Adrenal gland (tissue), 5 donors: ENCODE data around the gene MTF1.

Source experiments
- POLR2A ChIP-seq, 2 donors: fragments of 450-650 bp; IDR thresholded peaks; one replicate each; pipeline ENCODE4 v1.6.1; 2017; ENCODE audit warnings: antibody characterized with exemption in 2 of 2, mild to moderate bottlenecking in 2 of 2, moderate library complexity in 1 of 2
- TF ChIP-seq, protein P1 (sequence below), 6 experiments: fragments of 450-650 bp in 4 of 6; fragments of 200-600 bp in 2 of 6; sonication (generic) in 1 of 6; IDR thresholded peaks; 1 replicate in 5 of 6; 2 replicates in 1 of 6; pipeline versions ENCODE4 v1.5.1 to v1.8.0; 2016 to 2021; ENCODE audit warnings: antibody characterized with exemption in 6 of 6, mild to moderate bottlenecking in 2 of 6, moderate library complexity in 1 of 6
- donor health status: DM: no; HTN: no; CAD: no.

DNA sequence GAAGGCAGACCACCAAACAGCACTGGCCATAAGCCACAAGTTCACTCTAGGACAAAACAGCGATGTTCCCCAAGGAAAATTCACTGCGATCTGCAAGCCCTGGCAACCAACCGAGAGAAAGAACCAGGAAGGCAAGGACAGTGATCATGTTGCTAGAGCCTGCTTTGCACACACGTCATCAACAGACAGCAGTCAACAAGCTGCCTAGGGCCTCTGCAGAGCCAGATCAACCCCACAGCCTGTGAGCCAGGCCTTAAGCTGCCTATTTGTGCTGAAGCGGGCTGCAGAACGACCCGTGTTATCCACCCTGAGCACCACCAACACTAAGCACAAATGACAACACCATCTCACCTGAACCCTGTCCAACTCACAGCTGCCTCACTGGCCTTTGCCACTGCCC lies 45.1 kb downstream of the MTF1 start:
- TF ChIP-seq, protein P1, sequence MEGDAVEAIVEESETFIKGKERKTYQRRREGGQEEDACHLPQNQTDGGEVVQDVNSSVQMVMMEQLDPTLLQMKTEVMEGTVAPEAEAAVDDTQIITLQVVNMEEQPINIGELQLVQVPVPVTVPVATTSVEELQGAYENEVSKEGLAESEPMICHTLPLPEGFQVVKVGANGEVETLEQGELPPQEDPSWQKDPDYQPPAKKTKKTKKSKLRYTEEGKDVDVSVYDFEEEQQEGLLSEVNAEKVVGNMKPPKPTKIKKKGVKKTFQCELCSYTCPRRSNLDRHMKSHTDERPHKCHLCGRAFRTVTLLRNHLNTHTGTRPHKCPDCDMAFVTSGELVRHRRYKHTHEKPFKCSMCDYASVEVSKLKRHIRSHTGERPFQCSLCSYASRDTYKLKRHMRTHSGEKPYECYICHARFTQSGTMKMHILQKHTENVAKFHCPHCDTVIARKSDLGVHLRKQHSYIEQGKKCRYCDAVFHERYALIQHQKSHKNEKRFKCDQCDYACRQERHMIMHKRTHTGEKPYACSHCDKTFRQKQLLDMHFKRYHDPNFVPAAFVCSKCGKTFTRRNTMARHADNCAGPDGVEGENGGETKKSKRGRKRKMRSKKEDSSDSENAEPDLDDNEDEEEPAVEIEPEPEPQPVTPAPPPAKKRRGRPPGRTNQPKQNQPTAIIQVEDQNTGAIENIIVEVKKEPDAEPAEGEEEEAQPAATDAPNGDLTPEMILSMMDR (IDR thresholded peaks at IDR 0.05): no peak
- TF ChIP-seq POLR2A (IDR thresholded peaks at IDR 0.05): no peak
